ENCODE data around the gene CCDC54.

The CCDC54 gene

GRCh38 chr3:107384907-107385306 lies 7.7 kb downstream of the CCDC54 start:
- TF ChIP-seq TAF1 (IDR thresholded peaks at IDR 0.05; ENCODE audit: borderline replicate concordance, insufficient read depth, low read length) (no peak), REST (IDR thresholded peaks at IDR 0.05; ENCODE audit: insufficient read depth in 1 of 2, low read depth in 2 of 2, low read length in 2 of 2) (no peak), SIN3A (IDR thresholded peaks at IDR 0.05; ENCODE audit: borderline replicate concordance, insufficient read depth, low read length) (no peak), FOXP2 (optimal IDR thresholded peaks at IDR 0.05; ENCODE audit: borderline replicate concordance, extremely low read depth, extremely low read length, insufficient read depth) (no peak), POLR2AphosphoS5 (IDR thresholded peaks at IDR 0.05; ENCODE audit: low read depth, low read length) (no peak)

DNA sequence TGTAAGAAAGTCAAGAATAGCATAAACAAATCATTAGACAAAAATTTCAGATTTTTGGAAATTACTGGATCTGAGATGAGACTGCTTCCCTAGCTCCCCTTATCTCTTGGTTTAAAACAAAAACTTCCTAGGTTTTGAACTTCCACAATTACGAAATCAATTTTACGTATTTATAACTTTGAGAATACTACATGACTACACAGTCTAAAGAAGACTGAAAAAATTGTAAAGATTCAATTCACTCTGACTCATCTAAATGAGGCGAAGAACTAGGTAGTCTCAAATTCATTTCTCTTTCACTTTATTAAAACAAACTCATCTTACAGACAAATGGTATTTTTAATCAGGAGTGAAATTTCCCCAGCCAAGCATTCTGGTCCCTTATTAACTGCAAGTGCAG lies 10.3 kb downstream of the CCDC54 start:
- no peak for TF ChIP-seq TAF1 (IDR thresholded peaks at IDR 0.05; ENCODE audit: borderline replicate concordance, insufficient read depth, low read length)
- no peak for TF ChIP-seq REST (IDR thresholded peaks at IDR 0.05; ENCODE audit: insufficient read depth in 1 of 2, low read depth in 2 of 2, low read length in 2 of 2)
- no peak for TF ChIP-seq POLR2AphosphoS5 (IDR thresholded peaks at IDR 0.05; ENCODE audit: low read depth, low read length)
- TF ChIP-seq FOXP2 (optimal IDR thresholded peaks at IDR 0.05; ENCODE audit: borderline replicate concordance, extremely low read depth, extremely low read length, insufficient read depth): no peak
- no peak for TF ChIP-seq SIN3A (IDR thresholded peaks at IDR 0.05; ENCODE audit: borderline replicate concordance, insufficient read depth, low read length)

GRCh38 chr3:107392549-107393165 lies 15.4 kb downstream of the CCDC54 start:
- TF ChIP-seq TAF1 (IDR thresholded peaks at IDR 0.05; ENCODE audit: borderline replicate concordance, insufficient read depth, low read length): no peak
- no peak for TF ChIP-seq REST (IDR thresholded peaks at IDR 0.05; ENCODE audit: insufficient read depth in 1 of 2, low read depth in 2 of 2, low read length in 2 of 2)
- no peak for TF ChIP-seq POLR2AphosphoS5 (IDR thresholded peaks at IDR 0.05; ENCODE audit: low read depth, low read length)
- no peak for TF ChIP-seq FOXP2 (optimal IDR thresholded peaks at IDR 0.05; ENCODE audit: borderline replicate concordance, extremely low read depth, extremely low read length, insufficient read depth)
- no peak for TF ChIP-seq SIN3A (IDR thresholded peaks at IDR 0.05; ENCODE audit: borderline replicate concordance, insufficient read depth, low read length)

GRCh38 chr3:107394502-107394901 lies 17.3 kb downstream of the CCDC54 start:
- TF ChIP-seq POLR2AphosphoS5 (IDR thresholded peaks at IDR 0.05; ENCODE audit: low read depth, low read length): no peak

DNA sequence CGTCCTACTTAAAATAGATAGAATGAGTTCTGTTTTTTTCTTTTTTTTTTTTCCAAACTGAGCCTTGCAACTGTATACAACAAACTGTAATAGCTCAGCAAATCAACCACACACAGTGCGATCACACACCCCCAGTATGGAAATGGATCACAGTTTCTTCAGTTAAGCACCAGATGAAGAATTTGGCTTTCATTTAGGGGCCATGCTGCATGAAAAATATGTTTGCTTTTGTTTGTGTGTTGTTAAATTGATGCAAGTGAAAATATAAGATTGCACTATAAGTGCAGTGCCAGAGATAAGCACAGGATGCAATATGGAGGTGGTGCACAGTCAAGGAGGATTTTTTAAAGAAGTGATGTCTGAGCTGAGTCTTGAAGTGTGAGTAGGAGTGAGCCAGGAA lies 17.8 kb downstream of the CCDC54 start:
- TF ChIP-seq SIN3A (IDR thresholded peaks at IDR 0.05; ENCODE audit: borderline replicate concordance, insufficient read depth, low read length): no peak

- no peak for TF ChIP-seq POLR2AphosphoS5 (IDR thresholded peaks at IDR 0.05; ENCODE audit: low read depth, low read length)
These were observed 24.1 kb downstream of the CCDC54 start for GRCh38 chr3:107401301-107401700.

GRCh38 chr3:107402214-107402613 lies 25.0 kb downstream of the CCDC54 start:
- TF ChIP-seq REST (IDR thresholded peaks at IDR 0.05; ENCODE audit: insufficient read depth in 1 of 2, low read depth in 2 of 2, low read length in 2 of 2): no peak
- TF ChIP-seq POLR2AphosphoS5 (IDR thresholded peaks at IDR 0.05; ENCODE audit: low read depth, low read length): no peak
- no peak for TF ChIP-seq SIN3A (IDR thresholded peaks at IDR 0.05; ENCODE audit: borderline replicate concordance, insufficient read depth, low read length)
- TF ChIP-seq TAF1 (IDR thresholded peaks at IDR 0.05; ENCODE audit: borderline replicate concordance, insufficient read depth, low read length): no peak
- TF ChIP-seq FOXP2 (optimal IDR thresholded peaks at IDR 0.05; ENCODE audit: borderline replicate concordance, extremely low read depth, extremely low read length, insufficient read depth): no peak
